SK-N-SH treated with all-trans-retinoic acid at 6 μM for 48 hours (cell line): Measurements from ENCODE around the gene FBXW4.

Experiments
- ARNTL ChIP-seq: fragments of 450-650 bp; formaldehyde crosslinking; IDR thresholded peaks from 2 replicates; pipeline ENCODE4 v1.5.0; 2020; ENCODE audit warnings: low read depth, mild to moderate bottlenecking, moderate library complexity, borderline replicate concordance
- BACH2 ChIP-seq: fragments of 250-450 bp; sonication (Bioruptor Pico); IDR thresholded peaks from 2 replicates; pipeline ENCODE4 v1.9.0; 2021; ENCODE audit warnings: mild to moderate bottlenecking, borderline replicate concordance
- PATZ1 ChIP-seq: fragments of 250-450 bp; sonication (Bioruptor Pico); IDR thresholded peaks from 2 replicates; pipeline ENCODE4 v1.8.0; 2020; ENCODE audit warnings: mild to moderate bottlenecking, moderate library complexity, borderline replicate concordance
- TCF4 ChIP-seq: fragments of 250-450 bp; sonication (Bioruptor Pico); IDR thresholded peaks from 2 replicates; pipeline ENCODE4 v1.8.0; 2021; ENCODE audit warnings: mild to moderate bottlenecking, moderate library complexity, borderline replicate concordance
- ZNF70 ChIP-seq: fragments of 450-650 bp; formaldehyde crosslinking; IDR thresholded peaks from 2 replicates; pipeline ENCODE4 v1.5.0; 2020; ENCODE audit warnings: mild to moderate bottlenecking, moderate library complexity

- TF ChIP-seq ARNTL (CRISPR knock-in tag) (no peak), TCF4 (no peak), BACH2 (CRISPR knock-in tag) (no peak), ZNF70 (CRISPR knock-in tag) (no peak), PATZ1 (CRISPR knock-in tag) (no peak)
Measured at GRCh38 chr10:101623528-101623927, 71.4 kb downstream of the FBXW4 start.
